GM21737 (cell line): ENCODE results near the gene SORBS1.

ENCODE experiments used
- ATAC-seq: cut with Tn5 transposase; IDR thresholded peaks from one replicate; pipeline ENCODE4 v1.9.1; 2021; ENCODE audit warnings: mild to moderate bottlenecking, moderate library complexity; ENCODE audit not compliant: unreplicated experiment

The SORBS1 gene

DNA sequence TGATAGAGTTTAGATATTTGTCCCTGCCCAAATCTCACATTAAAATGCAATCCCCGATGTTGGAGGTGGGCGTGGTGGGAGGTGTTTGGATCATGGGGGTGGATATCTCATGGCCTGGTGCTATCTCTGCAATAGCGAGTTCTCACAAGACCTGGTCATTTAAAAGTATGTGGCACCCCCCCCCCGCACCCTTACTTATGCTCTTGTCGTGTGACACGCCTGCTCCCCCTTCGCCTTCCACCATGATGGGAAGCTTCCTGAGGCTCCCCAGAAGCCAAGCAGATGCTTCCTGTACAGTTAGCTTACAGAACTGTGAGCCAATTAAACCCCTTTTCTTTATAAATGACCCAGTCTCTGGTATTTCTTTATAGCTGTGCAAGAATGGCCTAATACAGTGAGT, 118.8 kb downstream of the SORBS1 start:
- ATAC-seq, result no peak

DNA sequence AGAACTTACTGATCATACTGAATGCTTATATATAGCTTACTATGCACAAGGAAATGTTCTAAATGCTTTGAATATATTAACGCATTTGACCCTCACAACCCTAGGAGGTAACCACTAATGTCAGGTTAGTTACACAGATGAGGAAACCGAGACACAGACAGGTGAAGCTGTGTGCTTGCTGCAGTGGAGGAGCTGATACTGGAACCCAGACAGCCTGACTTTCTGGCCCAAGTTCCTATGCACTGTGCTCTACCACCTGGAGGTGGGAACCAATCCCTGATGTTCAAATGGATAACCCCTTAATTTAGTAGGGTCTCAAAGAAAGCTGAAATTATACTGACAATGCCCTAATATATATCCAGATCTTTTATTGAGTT, 119.6 kb downstream of the SORBS1 start:
- ATAC-seq, result no peak

DNA sequence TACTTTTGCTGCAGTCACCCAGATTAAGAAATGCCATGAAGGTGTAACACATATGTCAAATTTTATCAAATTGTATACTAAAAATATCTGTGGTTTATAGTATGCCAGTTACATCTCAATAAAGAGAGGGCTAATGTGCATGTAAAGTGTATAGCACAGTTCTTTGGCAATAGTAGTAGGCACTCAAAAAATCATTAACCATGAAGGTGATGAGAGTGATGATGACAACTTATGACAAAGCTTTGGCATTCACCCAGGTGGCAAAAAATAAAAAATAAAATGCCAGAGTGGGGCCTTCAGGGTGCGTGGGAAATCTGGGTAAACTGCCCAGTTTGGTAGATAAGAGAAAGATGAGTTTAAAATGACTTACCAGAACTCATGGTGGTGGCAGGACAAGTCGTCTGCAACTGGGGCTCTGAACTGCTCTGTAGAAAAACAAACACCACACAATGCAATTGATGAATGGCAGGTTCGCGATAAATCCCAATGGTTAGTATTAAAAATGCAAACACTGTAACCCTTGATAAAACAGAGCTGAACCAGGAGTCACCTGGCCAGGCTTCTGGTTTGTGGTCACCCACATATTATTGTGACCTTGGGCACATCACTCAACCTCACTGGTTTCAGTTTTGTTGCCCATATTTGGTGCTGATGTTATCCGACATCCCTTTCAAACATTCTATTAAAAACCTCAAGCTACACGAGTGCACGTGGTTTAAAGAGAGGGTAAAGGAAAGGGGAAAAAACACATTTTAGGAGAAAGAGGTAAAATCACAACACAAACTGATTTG, 120.2 kb downstream of the SORBS1 start:
- ATAC-seq, result peak; percentile 79

DNA sequence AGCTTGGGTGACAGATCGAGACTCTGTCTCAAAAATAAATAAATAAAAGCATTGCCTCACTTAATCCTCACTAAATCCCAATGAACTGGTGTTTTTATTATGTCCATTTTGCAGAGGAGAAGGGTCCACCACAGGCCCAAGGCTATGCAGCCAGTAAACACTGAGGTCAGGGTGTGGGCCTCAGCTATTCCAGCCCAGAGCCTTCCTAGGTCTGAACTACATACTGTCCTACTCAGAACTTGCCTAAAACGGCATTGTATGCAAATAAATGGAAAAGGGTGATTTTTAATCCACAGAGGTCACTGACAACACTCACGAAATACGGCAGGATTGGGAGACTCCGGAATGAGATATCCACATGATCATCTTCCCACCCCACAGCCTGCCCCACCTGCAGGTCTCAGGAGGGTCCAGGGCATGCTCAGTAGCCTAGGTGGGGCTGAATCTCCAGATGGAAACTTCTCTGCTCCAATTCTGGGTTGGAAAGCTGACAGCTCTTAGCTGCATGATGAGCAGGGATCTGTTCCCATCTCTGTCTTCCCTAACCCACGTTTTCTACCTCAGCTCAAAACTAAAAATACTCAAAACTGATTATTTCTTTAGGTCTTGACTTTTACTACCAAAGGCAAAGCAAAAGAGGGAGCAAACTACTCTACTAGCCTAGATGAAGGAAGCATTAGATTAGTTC, 121.0 kb downstream of the SORBS1 start:
- no peak for ATAC-seq

DNA sequence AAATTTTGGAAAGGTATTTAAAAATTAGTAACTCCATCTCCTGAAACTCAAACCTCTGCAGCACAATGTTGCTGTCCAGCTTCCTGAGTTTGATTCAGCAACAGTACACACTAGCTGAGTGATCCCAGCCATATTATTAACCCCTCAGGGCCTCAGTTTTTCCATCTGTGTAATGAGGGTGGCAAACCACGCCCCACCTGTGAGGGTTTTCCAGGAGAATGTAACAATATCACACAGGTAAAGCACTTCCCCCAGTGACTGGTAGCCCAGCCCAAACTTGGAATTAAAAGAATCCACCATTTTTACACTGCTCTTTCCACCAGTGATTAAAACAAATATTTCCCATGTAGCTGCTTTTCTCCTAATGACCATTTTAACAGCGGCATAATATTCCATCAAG, 122.4 kb downstream of the SORBS1 start:
- no peak for ATAC-seq

DNA sequence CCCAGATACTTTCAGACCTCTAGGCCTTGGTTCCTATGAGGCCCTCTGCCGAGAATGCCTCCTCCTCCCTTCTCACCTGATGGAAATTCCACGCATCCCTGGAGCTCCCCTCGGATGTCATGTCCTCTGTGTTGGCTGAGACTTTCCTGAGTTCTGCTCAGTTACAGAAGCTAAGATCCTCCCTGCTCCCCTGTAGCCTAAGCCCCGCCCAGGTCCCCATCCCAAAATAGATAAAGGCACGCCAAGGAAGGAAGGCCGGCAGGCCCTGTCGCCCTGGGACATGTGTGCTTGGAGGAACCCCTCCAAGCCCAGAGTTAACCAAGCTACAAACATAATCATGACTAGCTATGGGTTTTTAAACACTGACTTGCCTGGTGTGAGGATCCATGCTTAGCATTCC, 123.5 kb downstream of the SORBS1 start:
- ATAC-seq, result no peak

DNA sequence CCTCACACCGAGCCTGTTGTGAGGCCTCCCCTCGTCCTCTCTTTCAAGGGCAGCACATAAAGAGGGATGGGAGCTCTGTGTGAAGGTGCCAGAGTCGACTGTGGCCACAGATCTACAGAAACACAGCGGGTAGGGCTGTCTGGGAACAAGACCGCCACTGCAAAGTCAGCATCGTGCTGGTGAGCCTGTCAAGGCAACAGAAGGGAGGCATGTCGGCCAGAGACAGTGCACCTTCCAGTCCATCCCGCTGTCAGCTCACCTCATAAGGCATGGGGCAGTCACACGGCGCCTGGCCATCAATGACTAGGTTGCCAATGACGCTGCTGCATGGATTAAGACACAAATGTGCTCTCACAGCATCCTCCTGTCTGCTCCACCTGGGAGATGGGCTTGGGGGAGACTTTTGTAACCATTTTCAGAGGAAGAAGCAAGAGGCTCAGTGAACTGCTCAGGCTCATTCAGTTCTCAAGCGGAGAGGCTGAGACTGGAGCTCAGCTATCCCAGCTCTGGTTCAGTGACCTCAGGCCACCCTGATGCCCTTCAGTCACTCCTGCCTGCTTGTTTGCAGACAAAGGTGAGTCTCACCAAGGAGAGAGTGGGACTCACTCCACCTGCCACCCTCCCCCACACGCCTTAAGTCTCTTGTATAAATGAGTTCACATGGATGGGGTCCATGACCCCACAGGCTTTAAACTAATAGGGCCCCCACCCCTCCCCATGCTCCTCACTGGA, 125.5 kb downstream of the SORBS1 start:
- ATAC-seq, result no peak

DNA sequence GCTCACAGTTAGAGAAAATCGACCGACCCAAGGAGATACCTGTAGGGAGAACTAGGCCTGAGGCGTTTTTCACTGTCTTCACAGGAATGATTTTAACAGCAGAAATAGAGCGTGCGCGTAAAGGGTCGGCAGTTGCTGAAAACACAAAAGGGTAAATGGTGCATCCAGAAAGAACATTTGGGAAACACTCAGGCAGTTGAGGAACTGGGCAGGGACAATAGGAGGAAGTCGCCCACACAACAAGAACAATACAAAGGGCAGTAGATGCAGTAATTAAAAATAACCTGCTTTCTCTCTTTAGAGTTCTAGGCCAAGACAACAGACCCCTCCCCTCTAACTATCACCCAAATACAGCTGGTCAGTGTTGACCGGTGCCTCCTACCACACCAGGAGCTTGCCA, 126.6 kb downstream of the SORBS1 start:
- no peak for ATAC-seq

DNA sequence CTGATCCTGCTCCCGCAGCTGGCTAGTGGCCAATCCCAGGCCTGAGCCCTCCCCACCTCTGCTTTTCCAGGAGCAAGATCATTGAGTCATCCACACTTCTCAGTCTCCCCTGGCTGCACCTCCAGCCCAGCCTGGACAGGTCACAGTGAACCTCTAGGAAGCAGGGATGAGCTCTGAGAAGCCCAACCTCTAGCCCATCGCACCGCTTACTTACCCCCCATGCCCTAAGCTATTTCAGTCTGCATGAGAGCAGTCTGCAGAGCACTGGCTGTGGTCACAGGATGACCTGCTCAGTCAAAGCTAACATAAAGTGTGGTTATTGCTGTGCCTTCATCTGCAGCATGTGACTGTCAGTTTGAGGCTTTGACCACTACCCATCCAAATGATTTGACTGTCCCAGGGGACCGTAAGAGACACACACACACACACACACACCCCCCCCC, 129.2 kb downstream of the SORBS1 start:
- no peak for ATAC-seq

DNA sequence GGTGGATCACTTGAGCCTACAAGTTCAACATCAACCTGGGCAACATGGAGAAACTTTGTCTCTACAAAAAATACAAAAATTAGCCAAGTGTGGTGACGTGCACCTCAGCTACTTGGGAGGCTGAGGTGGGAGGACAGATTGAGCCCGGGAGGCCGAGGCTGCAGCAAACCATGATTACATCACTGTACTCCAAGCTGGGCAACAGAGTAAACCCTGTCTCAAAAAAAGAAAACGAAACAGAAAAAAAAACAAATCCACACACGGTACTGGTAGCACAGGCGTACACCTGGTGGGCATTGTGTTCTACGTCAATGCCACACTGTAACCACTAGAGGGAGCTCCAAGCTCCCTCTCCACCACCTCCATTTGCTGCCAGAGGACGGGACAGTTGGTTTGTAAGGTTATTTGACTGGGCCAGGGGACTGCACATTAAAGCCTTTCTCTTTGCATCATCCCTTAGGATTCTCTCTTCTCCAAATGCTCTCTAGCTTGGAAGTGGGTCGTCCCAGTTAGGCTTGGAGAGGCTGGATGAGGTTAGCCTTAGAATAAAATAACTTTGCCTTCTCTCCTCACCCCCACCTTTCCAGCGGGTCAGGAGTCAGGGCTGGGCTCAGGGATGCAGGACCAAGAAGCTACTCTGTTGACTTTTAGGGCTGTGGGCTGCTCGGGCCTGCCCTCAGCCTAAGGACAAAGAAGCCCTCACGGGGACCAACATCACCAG, 130.8 kb downstream of the SORBS1 start:
- no peak for ATAC-seq

DNA sequence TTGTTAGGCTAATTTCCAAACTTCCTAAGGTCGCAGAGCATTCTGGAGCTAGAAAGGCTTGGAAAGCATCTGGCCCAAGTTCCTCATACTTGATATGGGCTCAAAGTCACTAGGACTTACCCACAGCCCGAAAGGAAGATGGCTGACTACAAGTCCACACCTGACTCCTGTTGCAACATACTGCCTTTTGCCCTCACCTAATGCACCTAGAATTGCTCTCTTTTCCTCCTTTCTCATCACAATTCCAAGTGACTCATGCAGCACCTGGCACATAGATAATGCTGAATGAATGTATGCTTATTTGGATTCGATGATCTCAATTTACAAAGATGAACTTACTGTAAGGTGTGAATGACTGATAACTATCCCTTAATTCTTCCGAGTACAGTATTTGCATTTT, 131.5 kb downstream of the SORBS1 start:
- no peak for ATAC-seq

DNA sequence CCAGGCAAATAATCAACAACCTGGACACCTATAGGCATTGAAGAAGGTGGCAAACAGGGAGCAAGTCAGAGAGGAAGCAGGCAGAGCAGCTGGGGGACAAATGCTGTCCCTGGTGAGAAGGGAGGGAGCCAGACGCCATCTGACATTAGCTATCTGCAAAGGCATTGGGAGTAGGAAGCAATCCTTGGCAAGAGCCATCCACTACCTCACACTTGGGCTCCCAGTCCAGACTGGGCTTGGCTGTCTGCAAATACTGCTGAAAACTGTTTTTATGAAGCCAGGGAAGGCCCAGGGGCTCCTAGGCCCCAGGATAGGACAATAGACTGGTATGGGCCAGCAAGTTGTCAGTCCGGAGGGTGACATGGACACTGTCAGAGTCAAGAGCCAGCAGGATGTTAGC, 132.5 kb downstream of the SORBS1 start:
- ATAC-seq, result no peak

DNA sequence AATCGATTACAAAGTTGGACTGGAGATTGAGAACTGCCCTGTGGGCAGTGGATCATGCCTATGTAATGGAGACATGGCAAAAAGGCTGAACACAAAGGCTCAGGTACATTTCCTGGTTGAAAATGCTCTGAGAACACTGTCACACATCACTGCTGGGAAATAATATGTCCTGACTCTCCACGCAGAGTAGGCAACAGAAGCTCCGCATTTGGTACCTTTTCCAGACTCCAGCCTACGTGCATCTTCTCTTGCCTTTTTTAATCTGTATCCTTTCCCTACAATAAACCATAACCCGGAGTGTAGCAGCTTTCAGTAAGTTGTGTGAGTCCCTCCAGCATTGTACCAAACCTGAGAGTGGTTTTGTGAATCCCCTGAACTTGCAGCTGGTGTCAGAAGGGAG, 134.7 kb downstream of the SORBS1 start:
- ATAC-seq, result no peak

DNA sequence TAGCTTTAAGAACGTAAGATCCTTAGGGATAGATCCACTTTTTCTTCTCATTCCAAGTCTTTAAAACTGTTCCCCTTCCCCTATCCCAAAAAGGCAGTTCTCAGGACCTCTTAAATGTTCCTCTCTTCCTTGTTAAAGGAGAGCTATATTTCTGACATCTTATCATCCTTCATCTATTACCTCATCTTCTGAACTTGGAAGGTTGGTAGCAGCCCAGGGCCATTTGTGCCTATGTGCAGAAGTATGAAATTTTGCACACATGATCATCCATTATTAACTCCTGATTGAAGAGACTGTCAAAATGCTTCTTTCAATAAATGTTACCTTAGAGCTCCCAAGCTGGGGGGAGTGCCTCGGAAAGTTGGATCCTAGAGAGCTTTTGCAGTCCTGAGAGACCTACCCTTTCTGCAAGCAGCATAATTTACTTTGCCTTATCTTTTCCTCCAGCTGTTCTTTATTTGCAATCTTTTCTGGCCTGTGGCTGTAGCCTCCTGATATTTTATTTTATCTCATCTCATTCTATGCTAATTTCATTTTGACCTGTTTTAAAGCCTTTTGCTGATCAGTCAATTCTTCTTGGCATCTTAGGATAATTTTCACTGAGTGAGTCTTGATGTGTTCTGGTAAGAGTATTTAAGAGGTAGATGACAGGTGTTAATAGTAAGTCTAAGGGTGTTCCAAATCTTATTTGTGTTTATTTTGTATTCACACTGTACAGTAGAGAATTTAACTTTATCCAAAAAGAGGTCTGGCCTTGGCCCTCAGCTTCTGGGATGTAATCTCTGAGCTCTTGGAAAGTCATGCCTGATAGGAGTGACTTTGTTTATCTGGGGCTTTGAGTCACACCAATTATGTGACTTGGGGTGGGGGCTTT, 135.3 kb downstream of the SORBS1 start:
- ATAC-seq, result no peak

DNA sequence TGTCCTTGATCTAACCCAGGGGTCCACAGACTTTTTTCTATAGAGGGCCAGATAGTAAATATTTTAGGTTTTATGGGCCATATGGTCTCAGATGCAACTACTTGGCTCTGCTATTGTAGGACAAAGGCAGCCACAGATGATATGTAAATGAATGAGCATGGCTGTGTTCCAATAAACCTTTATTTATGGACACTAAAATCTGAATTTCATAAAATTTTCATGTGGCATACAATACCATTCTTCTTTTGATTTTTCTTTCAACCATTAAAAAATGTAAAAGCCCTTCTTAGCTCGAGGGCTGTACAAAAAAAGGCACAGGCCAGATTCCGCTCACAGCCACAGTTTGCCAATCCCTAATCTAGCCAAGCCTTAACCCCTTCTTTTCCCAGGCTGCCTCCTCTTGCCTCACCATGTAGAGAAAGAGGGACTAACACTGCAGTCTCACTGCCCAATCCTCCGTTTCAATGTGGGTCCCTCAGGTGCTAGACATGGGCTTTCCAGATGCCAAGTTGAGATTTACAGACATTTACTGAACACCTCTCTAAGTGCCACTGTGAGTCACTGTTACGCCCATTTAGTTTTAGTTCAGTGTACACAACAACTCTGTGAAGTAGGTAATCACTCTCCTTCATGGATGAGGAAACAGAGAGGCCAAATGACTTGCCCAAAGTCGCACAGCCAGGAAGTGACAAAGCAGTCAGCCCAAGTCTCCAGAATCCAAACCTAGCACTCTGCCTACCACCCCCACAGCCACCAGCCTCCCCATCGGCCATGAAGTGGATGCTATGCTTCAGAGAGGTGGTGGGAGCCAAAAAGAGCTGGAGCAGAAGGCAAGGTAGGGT, 137.8 kb downstream of the SORBS1 start:
- ATAC-seq, result no peak

DNA sequence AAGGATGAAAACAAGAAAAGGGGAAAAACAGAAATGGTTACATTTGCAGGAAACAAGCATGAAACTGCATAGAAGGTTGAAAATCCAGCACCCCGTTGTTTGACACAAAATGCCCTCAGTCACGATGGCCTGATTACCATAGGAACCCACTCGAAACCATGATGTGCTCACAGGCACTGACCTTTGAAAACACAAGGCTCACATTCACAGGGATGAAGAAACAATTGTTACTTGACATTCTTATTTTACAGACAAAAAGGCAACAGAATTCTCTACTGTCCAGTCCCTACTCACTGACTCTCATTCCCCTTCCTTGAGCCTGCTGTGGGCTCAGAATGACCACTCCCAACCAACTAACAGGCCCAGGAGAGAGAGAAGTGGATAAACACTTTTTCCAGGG, 138.9 kb downstream of the SORBS1 start:
- no peak for ATAC-seq

DNA sequence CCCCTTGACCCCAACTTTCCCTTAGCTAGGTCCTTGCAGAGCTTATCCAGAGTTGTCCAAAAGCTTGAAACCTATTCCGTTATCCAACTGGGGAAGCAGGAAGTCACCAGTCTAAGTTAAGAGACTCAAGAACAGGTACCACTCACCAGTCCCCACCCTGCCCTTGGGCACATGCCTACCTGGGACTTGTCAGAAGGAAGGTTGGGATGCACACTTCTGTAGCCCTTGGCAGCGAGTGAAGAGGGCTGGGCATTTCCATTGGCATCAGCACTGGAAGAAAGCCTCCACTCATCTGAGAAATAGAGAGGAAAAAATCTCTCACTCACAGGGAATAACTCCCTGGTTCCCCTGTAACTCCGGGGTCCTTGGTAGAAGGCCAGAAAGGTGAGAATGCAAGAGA, 139.4 kb downstream of the SORBS1 start:
- ATAC-seq, result no peak

DNA sequence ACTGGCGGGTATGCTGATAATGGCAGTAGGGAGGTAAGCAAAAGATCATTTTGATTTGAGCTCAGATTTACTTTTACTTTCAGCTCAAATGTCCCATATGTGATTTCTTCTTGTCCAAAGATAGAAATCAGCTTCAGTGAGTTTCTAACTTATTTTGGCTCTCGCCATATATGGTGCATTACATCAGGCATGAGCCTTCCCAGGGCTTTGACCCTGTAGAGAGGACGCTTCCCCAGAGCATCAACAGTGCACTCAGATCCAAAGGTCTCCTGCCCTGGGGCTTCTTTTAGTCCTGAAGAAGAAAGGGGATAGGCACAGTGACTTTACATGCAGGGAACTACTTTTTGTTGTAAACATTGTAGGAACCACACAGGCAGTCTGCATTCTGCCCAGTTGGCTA, 141.8 kb downstream of the SORBS1 start:
- no peak for ATAC-seq

DNA sequence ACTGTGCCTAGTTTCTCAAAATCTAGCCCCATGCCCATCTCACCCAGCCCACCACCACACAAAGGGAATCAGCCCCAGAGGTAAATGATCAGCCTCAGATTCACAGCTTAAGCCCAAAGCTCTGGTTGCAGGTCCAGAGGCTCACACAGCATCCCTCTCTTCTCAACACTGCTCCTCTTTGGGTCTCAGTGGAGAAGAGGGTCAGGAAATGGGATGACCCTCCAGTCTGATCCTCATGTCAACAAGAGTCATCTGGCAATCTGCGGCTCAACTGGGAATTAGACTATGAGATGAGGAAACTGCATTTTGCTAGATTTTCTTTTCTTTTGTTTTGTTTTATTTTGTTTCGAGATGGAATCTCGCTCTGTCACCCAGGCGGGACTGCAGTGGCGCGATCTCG, 144.2 kb downstream of the SORBS1 start:
- no peak for ATAC-seq
